K562 (cell line): ENCODE results near the gene ELFN2. TPM values are rescaled to one million over a fixed set of nuclear protein-coding genes. Genes with fewer than 3 reads are reported as not detected.

Experiments
- ATAC-seq: fragments of 200-7000 bp; cut with Tn5 transposase; 3 replicates; pipeline ENCODE4 v1.9.1; 2020; ENCODE audit warnings: moderate library complexity
- BruUV-seq: library from RNA; stranded (reverse); fragments of 400-500 nt; replicated peaks from 2 replicates; lab custom pipeline; 2021; lab: Mats Ljungman, UMichigan
- CTCF ChIA-PET: fragments of 300-600 bp; formaldehyde crosslinking; extraction: SDS; loops from one replicate; lab custom pipeline; 2021; ENCODE audit warnings: low intra/inter-chr PET ratio; lab: Yijun Ruan, JAX
- POLR2A ChIA-PET: fragments of 300-600, 350-650 bp; sonication (Branson Sonifier 250); formaldehyde crosslinking; extraction: SDS; loops from one replicate; lab custom pipeline; 2021; ENCODE audit warnings: antibody characterized with exemption, inconsistent platforms; lab: Yijun Ruan, JAX
- DNase-seq, 4 experiments: peaks; one replicate each; pipeline versions ENCODE4 v3.0.0 to v3.0.0-alpha.2; 2011 to 2018; ENCODE audit warnings: low spot score in 3 of 4, mixed read lengths in 3 of 4; ENCODE audit errors: extremely low read depth in 1 of 4
- FAIRE-seq: peaks from 2 replicates; lab custom pipeline; 2011; peaks lifted over from hg19 to GRCh38; lab: Jason Lieb, UNC
- H2AFZ ChIP-seq: 2 replicates; pipeline ENCODE4 v1.6.0; 2011; ENCODE audit warnings: low read depth, low read length, control low read depth, inconsistent platforms
- H3K27ac ChIP-seq: fragments of 200-600 bp; 3 replicates; pipeline ENCODE4 v1.8.0; 2011; ENCODE audit warnings: low read depth, mild to moderate bottlenecking, control low read depth, inconsistent platforms, low read length, moderate library complexity, mixed read lengths; ENCODE audit errors: extremely low read depth
- H3K27me3 ChIP-seq, 2 experiments: fragments of 300-600 bp in 1 of 2; 2 replicates in 1 of 2; 3 replicates in 1 of 2; pipeline versions ENCODE4 v1.6.0 to v1.8.0; 2011; ENCODE audit warnings: inconsistent platforms in 2 of 2, low read length in 2 of 2, mild to moderate bottlenecking in 1 of 2, mixed read lengths in 1 of 2, moderate library complexity in 1 of 2; ENCODE audit not compliant: control insufficient read depth in 2 of 2, insufficient read depth in 2 of 2
- H3K36me3 ChIP-seq: fragments of 300-600 bp; 3 replicates; pipeline ENCODE4 v1.8.0; 2011; ENCODE audit warnings: mild to moderate bottlenecking, low read length, inconsistent platforms; ENCODE audit not compliant: control insufficient read depth, insufficient read depth
- H3K4me1 ChIP-seq, 2 experiments: fragments of 200-600 bp in 1 of 2; replicated peaks in 1 of 2; 2 replicates in 1 of 2; 3 replicates in 1 of 2; pipeline versions ENCODE4 v1.5.1 to v1.8.0; 2011; ENCODE audit warnings: inconsistent platforms in 2 of 2, low read length in 2 of 2, mild to moderate bottlenecking in 1 of 2, mixed read lengths in 1 of 2, moderate library complexity in 1 of 2; ENCODE audit not compliant: control insufficient read depth in 2 of 2, insufficient read depth in 2 of 2
- H3K4me2 ChIP-seq: 2 replicates; pipeline ENCODE4 v1.6.1; 2011; ENCODE audit warnings: low read length, control low read depth, inconsistent platforms, mixed read lengths; ENCODE audit not compliant: insufficient read depth
- H3K4me3 ChIP-seq: fragments of 200-600 bp; sonication (generic), shearing (Covaris generic); 2 replicates; pipeline ENCODE4 v1.5.1; 2016; ENCODE audit warnings: control low read depth, inconsistent platforms
- H3K79me2 ChIP-seq: fragments of 200-600 bp; 3 replicates; pipeline ENCODE4 v1.8.0; 2011; ENCODE audit warnings: low read length, inconsistent platforms; ENCODE audit not compliant: control insufficient read depth, insufficient read depth
- H3K9ac ChIP-seq, 2 experiments: 2 replicates each; pipeline versions ENCODE4 v1.6.0 to v1.6.1; 2011; ENCODE audit warnings: low read depth in 2 of 2, low read length in 2 of 2, control low read depth in 1 of 2, inconsistent platforms in 1 of 2, mild to moderate bottlenecking in 1 of 2, mixed read lengths in 1 of 2; ENCODE audit not compliant: insufficient read depth in 1 of 2
- H3K9me1 ChIP-seq: one replicate; pipeline ENCODE4 v1.6.0; 2011; ENCODE audit warnings: inconsistent platforms, mild to moderate bottlenecking, low read length, moderate library complexity; ENCODE audit not compliant: control insufficient read depth, insufficient read depth
- H3K9me3 ChIP-seq: replicated peaks from 2 replicates; pipeline ENCODE4 v1.5.1; 2011; ENCODE audit warnings: low read depth, low read length, inconsistent platforms; ENCODE audit not compliant: control insufficient read depth, insufficient read depth
- H4K20me1 ChIP-seq: replicated peaks from 2 replicates; pipeline ENCODE4 v1.6.1; 2011; ENCODE audit warnings: low read length, inconsistent platforms, mixed read lengths; ENCODE audit not compliant: control insufficient read depth, insufficient read depth
- CAMTA2 ChIP-seq: fragments of 250-450 bp; sonication (Bioruptor Pico); conservative IDR thresholded peaks from 2 replicates; pipeline ENCODE4 v1.5.1; 2022
- CTCF ChIP-seq, 3 experiments: IDR thresholded peaks in 2 of 3; conservative IDR thresholded peaks in 1 of 3; 2 replicates each; pipeline ENCODE4 v1.5.1; 2011 to 2012; ENCODE audit warnings: low read length in 3 of 3, mild to moderate bottlenecking in 3 of 3, control low read depth in 2 of 3, improper control_type of control experiment in 1 of 3, inconsistent platforms in 1 of 3, low read depth in 1 of 3, mixed read lengths in 1 of 3, moderate library complexity in 1 of 3; ENCODE audit not compliant: insufficient read depth in 2 of 3
- MEIS2 ChIP-seq: fragments of 450-650 bp; IDR thresholded peaks from 2 replicates; pipeline ENCODE4 v1.6.1; 2014; ENCODE audit warnings: mild to moderate bottlenecking; ENCODE audit not compliant: partially characterized antibody
- RBM25 ChIP-seq: fragments of 200-400 bp; formaldehyde crosslinking; IDR thresholded peaks from 2 replicates; pipeline ENCODE4 v1.6.1; 2018; ENCODE audit warnings: low read length, low read depth, moderate library complexity; ENCODE audit not compliant: severe bottlenecking
- ZBTB2 ChIP-seq: fragments of 450-650 bp; IDR thresholded peaks from 2 replicates; pipeline ENCODE4 v1.6.1; 2016; ENCODE audit warnings: antibody characterized with exemption
- ZFP36 ChIP-seq: fragments of 150-350 bp; IDR thresholded peaks from 2 replicates; pipeline ENCODE4 v1.6.1; 2018; ENCODE audit warnings: low read length, low read depth; ENCODE audit not compliant: partially characterized antibody
- WGBS: fragments of 100-300 bp; shearing (Covaris generic); methylation state at CpG from one replicate; pipeline ENCODE4 v1.1.6; 2016; ENCODE audit warnings: low coverage, mixed read lengths; ENCODE audit not compliant: insufficient coverage; ENCODE audit errors: missing lambda C conversion rate; 5-methylcytosine and 5-hydroxymethylcytosine counted together
- in situ Hi-C: fragments of 300-500 bp; cut with MboI; formaldehyde crosslinking; loops from 4 replicates; pipeline ENCODE4 v1.15.0; 2018; ENCODE audit warnings: inconsistent platforms, mixed read lengths
- intact Hi-C: fragments of 100-400 bp; cut with micrococcal nuclease; formaldehyde crosslinking; loops from 2 replicates; pipeline ENCODE4 v1.14.2; 2022
- polyA plus RNA-seq, 8 experiments: library from polyadenylated mRNA; depleted of rRNA in 4 of 8; stranded (reverse) in 5 of 8; unstranded in 3 of 8; fragments of >200 nt; fragmentation: Nextera tagmentation in 2 of 8; fragmentation: Illumina TruSeq in 1 of 8; extraction: Ambion mirVana in 2 of 8; extraction: Trizol in 1 of 8; gene quantifications; 2 replicates each; pipeline versions ENCODE4 v1.2.1 to v1.2.3, GENCODE V29; 2011 to 2014; ENCODE audit warnings: inconsistent platforms in 1 of 8, missing spikeins in 1 of 8
- total RNA-seq, 7 experiments: library from RNA; depleted of rRNA in 6 of 7; stranded (reverse); fragments of >200 nt in 6 of 7; fragmentation: Illumina TruSeq in 2 of 7; extraction: Trizol in 2 of 7; gene quantifications; 2 replicates each; pipeline versions ENCODE4 v1.2.1 to v1.2.3, GENCODE V29; 2011 to 2021; ENCODE audit warnings: low replicate concordance in 1 of 7

ELFN2 gene
- total and polyA plus RNA-seq, 9 of the 15 experiments (the other 6 are each of a cell fraction or from before 2014, with no cell fraction given): not detected

- H3K4me2 ChIP-seq: no peak overlapping the region
- H3K79me2 ChIP-seq: no peaks in the 10 kb centered on the region
- ATAC-seq (no peak), FAIRE-seq (no peak)
- POLR2A ChIA-PET: no interaction called here
- H3K4me1 ChIP-seq: peaks cover 0 to 39% of the 10 kb centered on the region in 2 experiments; a peak in 3 of 5 replicates
- no TSS peak for BruUV-seq
- no peaks in the 10 kb centered on the region for H3K36me3 ChIP-seq
- no peaks in the 10 kb centered on the region; the same call in 1 of the 2 replicates for H4K20me1 ChIP-seq
- TF ChIP-seq CTCF (IDR thresholded peaks at IDR 0.05 in 2 of 3, conservative IDR thresholded peaks at IDR 0.05 in 1 of 3; ENCODE audit: insufficient read depth in 2 of 3, low read depth in 1 of 3, low read length in 3 of 3) (peak in 1 of 3 experiments; percentile 3; a peak in 1 of 6 replicates), RBM25 (peak; percentile 45), ZBTB2 (no peak), ZFP36 (peak; percentile 62), MEIS2 (no peak), CAMTA2 (CRISPR knock-in tag) (no peak)
- TF ChIP-seq, all 486 proteins: peak for 3
- H3K27me3 ChIP-seq: peaks cover 16 to 53% of the 10 kb centered on the region in 2 experiments; a peak in 4 of 5 replicates
- no peak overlapping the region for H3K27ac ChIP-seq
- H3K9me1 ChIP-seq: no peaks in the 10 kb centered on the region
- no peak overlapping the region for H3K9ac ChIP-seq
- CTCF ChIA-PET: no interaction called here
- no peak for DNase-seq
- in situ Hi-C loops: no loop called here
- no peak overlapping the region for H3K4me3 ChIP-seq
- no peak overlapping the region for H2AFZ ChIP-seq
- WGBS: 2% methylated on average over 7 of the region's 11 CpGs
- H3K9me3 ChIP-seq: no peaks in the 10 kb centered on the region
- intact Hi-C loops: no loop called here
Observed at GRCh38 chr22:37333724-37334460, 93.4 kb downstream of the ELFN2 start.
